Caco-2 (cell line): ENCODE data around the gene SLC2A13. TPM values are rescaled to one million over a fixed set of nuclear protein-coding genes. Genes with fewer than 3 reads are reported as not detected.

Source experiments
- BruUV-seq: library from RNA; stranded (reverse); fragments of 400-500 nt; replicated peaks from 2 replicates; lab custom pipeline; 2021; lab: Mats Ljungman, UMichigan
- CTCF ChIA-PET: fragments of 300-600 bp; sonication (Branson Sonifier 250); formaldehyde crosslinking; loops from one replicate; lab custom pipeline; 2022; ENCODE audit warnings: antibody characterized with exemption; lab: Charles Lee
- POLR2A ChIA-PET: fragments of 300-600 bp; sonication (Branson Sonifier 250); formaldehyde crosslinking; loops from one replicate; lab custom pipeline; 2022; ENCODE audit warnings: antibody characterized with exemption; lab: Charles Lee
- DNase-seq, 2 experiments: peaks; one replicate each; pipeline versions ENCODE4 v3.0.0 to v3.0.0-alpha.2; 2020 to 2022
- H3K27me3 ChIP-seq: replicated peaks from 2 replicates; pipeline ENCODE4 v1.6.0; 2011; ENCODE audit warnings: low read length; ENCODE audit not compliant: control insufficient read depth, insufficient read depth
- H3K36me3 ChIP-seq: 2 replicates; pipeline ENCODE4 v1.5.1; 2011; ENCODE audit warnings: low read length; ENCODE audit not compliant: control insufficient read depth, insufficient read depth
- H3K4me1 ChIP-seq: fragments of 250-450 bp; sonication (Bioruptor Pico); 2 replicates; pipeline ENCODE4 v1.5.1; 2020; ENCODE audit warnings: mild to moderate bottlenecking
- H3K4me3 ChIP-seq: 2 replicates; pipeline ENCODE4 v1.5.1; 2011; ENCODE audit warnings: low read depth, mild to moderate bottlenecking, control low read depth, low read length
- H3K9me3 ChIP-seq: fragments of 250-450 bp; sonication (Bioruptor Pico); 2 replicates; pipeline ENCODE4 v1.5.1; 2020; ENCODE audit warnings: mild to moderate bottlenecking, moderate library complexity
- H3K27ac Mint-ChIP-seq: one replicate; pipeline ENCODE4 v1.8.0; 2022; ENCODE audit warnings: mixed read lengths; ENCODE audit not compliant: unreplicated experiment
- H3K27me3 Mint-ChIP-seq: one replicate; pipeline ENCODE4 v1.8.0; 2022; ENCODE audit warnings: mixed read lengths; ENCODE audit not compliant: insufficient read depth, unreplicated experiment
- H3K36me3 Mint-ChIP-seq: one replicate; pipeline ENCODE4 v1.8.0; 2022; ENCODE audit warnings: mild to moderate bottlenecking, mixed read lengths; ENCODE audit not compliant: insufficient read depth, unreplicated experiment
- H3K4me1 Mint-ChIP-seq: one replicate; pipeline ENCODE4 v1.8.0; 2022; ENCODE audit warnings: low read depth, mixed read lengths; ENCODE audit not compliant: unreplicated experiment
- H3K4me3 Mint-ChIP-seq: one replicate; pipeline ENCODE4 v1.8.0; 2022; ENCODE audit warnings: mild to moderate bottlenecking, moderate library complexity, mixed read lengths; ENCODE audit not compliant: unreplicated experiment
- H3K9me3 Mint-ChIP-seq: one replicate; pipeline ENCODE4 v1.8.0; 2022; ENCODE audit warnings: mixed read lengths; ENCODE audit not compliant: unreplicated experiment
- CTCF ChIP-seq, 2 experiments: fragments of 200-600 bp in 1 of 2; IDR thresholded peaks; 1 replicate in 1 of 2; 2 replicates in 1 of 2; pipeline versions ENCODE4 v1.5.1 to v1.8.0; 2011 to 2022; ENCODE audit warnings: antibody characterized with exemption in 1 of 2, control low read depth in 1 of 2, inconsistent platforms in 1 of 2, low read depth in 1 of 2, low read length in 1 of 2, mild to moderate bottlenecking in 1 of 2, moderate library complexity in 1 of 2; ENCODE audit not compliant: insufficient read depth in 1 of 2, severe bottlenecking in 1 of 2, unreplicated experiment in 1 of 2
- intact Hi-C: fragments of 100-400 bp; cut with micrococcal nuclease; formaldehyde crosslinking; loops from one replicate; pipeline ENCODE4 v1.10.0; 2022; ENCODE audit not compliant: unreplicated experiment
- total RNA-seq: library from RNA; stranded (reverse); gene quantifications from 2 replicates; pipeline ENCODE4 v1.2.3, GENCODE V29; 2022

The SLC2A13 gene
- total RNA-seq, 1 experiment from 2014 or later, result 3.0 TPM

GRCh38 chr12:39830171-39830570, 275.7 kb downstream of the SLC2A13 start:
- peaks cover 14% of the 10 kb centered on the region for H3K4me1 ChIP-seq
- no peak overlapping the region for H3K4me3 ChIP-seq
- H3K9me3 Mint-ChIP-seq, result no peaks in the 10 kb centered on the region
- intact Hi-C loops, result loop anchor here (5.0 kb wide), 1 partner anchor 63 kb away; no protein-coding TSS in a partner anchor
- no peaks in the 10 kb centered on the region for H3K4me1 Mint-ChIP-seq
- BruUV-seq, result no TSS peak
- DNase-seq, result no peak
- H3K4me3 Mint-ChIP-seq, result no peak overlapping the region
- no peaks in the 10 kb centered on the region for H3K36me3 ChIP-seq
- no peaks in the 10 kb centered on the region for H3K27me3 ChIP-seq
- no peaks in the 10 kb centered on the region for H3K36me3 Mint-ChIP-seq
- no peaks in the 10 kb centered on the region for H3K27me3 Mint-ChIP-seq
- no peak for TF ChIP-seq CTCF (IDR thresholded peaks at IDR 0.05; ENCODE audit: insufficient read depth in 1 of 2, low read depth in 1 of 2, low read length in 1 of 2, severe bottlenecking in 1 of 2, unreplicated experiment in 1 of 2)
- H3K27ac Mint-ChIP-seq, result no peak overlapping the region
- CTCF ChIA-PET, result no interaction called here
- no peaks in the 10 kb centered on the region for H3K9me3 ChIP-seq
- POLR2A ChIA-PET, result no interaction called here

GRCh38 chr12:39824505-39825212, 281.2 kb downstream of the SLC2A13 start:
- H3K27me3 ChIP-seq, result no peaks in the 10 kb centered on the region
- peaks cover 9% of the 10 kb centered on the region for H3K9me3 Mint-ChIP-seq
- no peaks in the 10 kb centered on the region for H3K36me3 ChIP-seq
- no peak for DNase-seq
- no peaks in the 10 kb centered on the region for H3K27me3 Mint-ChIP-seq
- peaks cover 14% of the 10 kb centered on the region for H3K4me1 Mint-ChIP-seq
- no peak overlapping the region for H3K4me3 Mint-ChIP-seq
- no peak overlapping the region for H3K4me3 ChIP-seq
- ChIA-PET POLR2A (no interaction called here), CTCF (interaction anchor here (0.5 kb wide), 1 partner anchor 121 kb away, joined by 8 read pairs; no protein-coding TSS in a partner anchor)
- intact Hi-C loops, result loop anchor here (2.0 kb wide), 1 partner anchor 282 kb away; the partner anchor contains the start of gene SLC2A13
- H3K27ac Mint-ChIP-seq, result no peak overlapping the region
- H3K36me3 Mint-ChIP-seq, result no peaks in the 10 kb centered on the region
- TF ChIP-seq CTCF (IDR thresholded peaks at IDR 0.05; ENCODE audit: insufficient read depth in 1 of 2, low read depth in 1 of 2, low read length in 1 of 2, severe bottlenecking in 1 of 2, unreplicated experiment in 1 of 2), result no peak
- no peaks in the 10 kb centered on the region for H3K9me3 ChIP-seq
- no TSS peak for BruUV-seq
- peaks cover 5% of the 10 kb centered on the region; the same call in 1 of the 2 replicates for H3K4me1 ChIP-seq

GRCh38 chr12:39816671-39817185, 289.2 kb downstream of the SLC2A13 start:
- no peaks in the 10 kb centered on the region for H3K27me3 Mint-ChIP-seq
- intact Hi-C loops, result loop anchor here (2.0 kb wide), 1 partner anchor 16 kb away; no protein-coding TSS in a partner anchor
- H3K27me3 ChIP-seq, result no peaks in the 10 kb centered on the region
- H3K9me3 Mint-ChIP-seq, result peaks cover 11% of the 10 kb centered on the region
- H3K36me3 ChIP-seq, result no peaks in the 10 kb centered on the region
- ChIA-PET CTCF (no interaction called here), POLR2A (no interaction called here)
- no peaks in the 10 kb centered on the region for H3K36me3 Mint-ChIP-seq
- H3K4me1 Mint-ChIP-seq, result peaks cover 7% of the 10 kb centered on the region
- H3K9me3 ChIP-seq, result 0 out of 2 replicates have a peak, but pooled peaks cover 4% of the 10 kb centered on the region
- no peak for DNase-seq
- H3K4me3 ChIP-seq, result no peak overlapping the region
- H3K27ac Mint-ChIP-seq, result peak overlapping the region; percentile 10
- peaks cover 32% of the 10 kb centered on the region for H3K4me1 ChIP-seq
- no TSS peak for BruUV-seq
- no peak for TF ChIP-seq CTCF (IDR thresholded peaks at IDR 0.05; ENCODE audit: insufficient read depth in 1 of 2, low read depth in 1 of 2, low read length in 1 of 2, severe bottlenecking in 1 of 2, unreplicated experiment in 1 of 2)
- H3K4me3 Mint-ChIP-seq, result no peak overlapping the region
